Uterus (tissue), 4 donors: ENCODE data around the gene PSMG4. TPM values are rescaled to one million over a fixed set of nuclear protein-coding genes. Genes with fewer than 3 reads are reported as not detected.

Experiments used
- DNase-seq, 2 donors: peaks; one replicate each; pipeline ENCODE4 v3.0.0-alpha.2; 2019 to 2020
- H3K27ac ChIP-seq, 2 donors: fragments of 200-600 bp; sonication (generic); 1 replicate in 1 of 2; 2 replicates in 1 of 2; pipeline ENCODE4 v1.5.1; 2016 to 2018
- H3K27me3 ChIP-seq, 2 donors: fragments of 200-600 bp; sonication (generic); one replicate each; pipeline ENCODE4 v1.5.1; 2018 to 2019; ENCODE audit warnings: control low read depth in 1 of 2
- H3K36me3 ChIP-seq, 2 donors: fragments of 200-600 bp; sonication (generic); one replicate each; pipeline ENCODE4 v1.5.1; 2019; ENCODE audit warnings: control low read depth in 1 of 2
- H3K4me1 ChIP-seq, 2 donors: fragments of 200-600 bp; sonication (generic); one replicate each; pipeline ENCODE4 v1.5.1; 2018 to 2019; ENCODE audit warnings: control low read depth in 1 of 2
- H3K4me3 ChIP-seq, 2 donors: fragments of 200-600 bp; sonication (generic); 1 replicate in 1 of 2; 2 replicates in 1 of 2; pipeline ENCODE4 v1.5.1; 2018 to 2019; ENCODE audit warnings: mild to moderate bottlenecking in 1 of 2
- H3K9me3 ChIP-seq, 2 donors: fragments of 200-600 bp; sonication (generic); one replicate each; pipeline ENCODE4 v1.5.1; 2019; ENCODE audit warnings: control low read depth in 1 of 2
- POLR2A ChIP-seq, 2 donors: fragments of 450-650 bp; IDR thresholded peaks; one replicate each; pipeline ENCODE4 v1.6.1; 2016; ENCODE audit warnings: antibody characterized with exemption in 2 of 2, mild to moderate bottlenecking in 1 of 2, moderate library complexity in 1 of 2
- intact Hi-C: fragments of 100-400 bp; cut with DNase I; formaldehyde crosslinking; loops from one replicate; pipeline ENCODE4 v1.15.1; 2023; ENCODE audit warnings: low total_unique reads
- total RNA-seq, 4 donors: library from RNA; depleted of rRNA in 3 of 4; stranded (reverse); fragments of >200 nt in 3 of 4; gene quantifications; one replicate each; pipeline versions ENCODE4 v1.1.0 to v1.2.4, GENCODE V29; 2014 to 2023
- TF ChIP-seq, protein P1 (sequence below), 4 experiments: fragments of 200-600 bp in 2 of 4; fragments of 450-650 bp in 2 of 4; sonication (generic) in 2 of 4; IDR thresholded peaks; one replicate each; pipeline ENCODE4 v1.5.1; 2016 to 2019; ENCODE audit warnings: antibody characterized with exemption in 4 of 4, mild to moderate bottlenecking in 2 of 4, moderate library complexity in 1 of 4
- donor health status: DM: yes; HTN: yes; CAD: no.

Gene PSMG4
- total RNA-seq, 4 donors from 2014 or later, result 13.1 to 49.4 (median 28.0) TPM

GRCh38 chr6:3230256-3230882, 28.4 kb upstream of the PSMG4 start:
- Histone ChIP-seq H3K4me1 (peaks cover 0 to 19% of the 10 kb centered on the region in 2 donors), H3K27me3 (peaks cover 3 to 31% of the 10 kb centered on the region in 2 donors), H3K9me3 (no peaks in the 10 kb centered on the region), H3K27ac (no peak overlapping the region), H3K4me3 (no peak overlapping the region), H3K36me3 (no peaks in the 10 kb centered on the region)
- intact Hi-C loops, result no loop called here
- no peak for DNase-seq
- TF ChIP-seq, protein P1, sequence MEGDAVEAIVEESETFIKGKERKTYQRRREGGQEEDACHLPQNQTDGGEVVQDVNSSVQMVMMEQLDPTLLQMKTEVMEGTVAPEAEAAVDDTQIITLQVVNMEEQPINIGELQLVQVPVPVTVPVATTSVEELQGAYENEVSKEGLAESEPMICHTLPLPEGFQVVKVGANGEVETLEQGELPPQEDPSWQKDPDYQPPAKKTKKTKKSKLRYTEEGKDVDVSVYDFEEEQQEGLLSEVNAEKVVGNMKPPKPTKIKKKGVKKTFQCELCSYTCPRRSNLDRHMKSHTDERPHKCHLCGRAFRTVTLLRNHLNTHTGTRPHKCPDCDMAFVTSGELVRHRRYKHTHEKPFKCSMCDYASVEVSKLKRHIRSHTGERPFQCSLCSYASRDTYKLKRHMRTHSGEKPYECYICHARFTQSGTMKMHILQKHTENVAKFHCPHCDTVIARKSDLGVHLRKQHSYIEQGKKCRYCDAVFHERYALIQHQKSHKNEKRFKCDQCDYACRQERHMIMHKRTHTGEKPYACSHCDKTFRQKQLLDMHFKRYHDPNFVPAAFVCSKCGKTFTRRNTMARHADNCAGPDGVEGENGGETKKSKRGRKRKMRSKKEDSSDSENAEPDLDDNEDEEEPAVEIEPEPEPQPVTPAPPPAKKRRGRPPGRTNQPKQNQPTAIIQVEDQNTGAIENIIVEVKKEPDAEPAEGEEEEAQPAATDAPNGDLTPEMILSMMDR (IDR thresholded peaks at IDR 0.05), result no peak
- TF ChIP-seq POLR2A (IDR thresholded peaks at IDR 0.05), result no peak

- Histone ChIP-seq H3K27ac (peak overlapping the region; percentile 50 to 65), H3K4me1 (peaks cover 0 to 19% of the 10 kb centered on the region in 2 donors), H3K27me3 (peaks cover 3 to 31% of the 10 kb centered on the region in 2 donors), H3K36me3 (no peaks in the 10 kb centered on the region), H3K9me3 (no peaks in the 10 kb centered on the region), H3K4me3 (peak overlapping the region; percentile 39 to 43)
- no peak for DNase-seq
- no peak for TF ChIP-seq POLR2A (IDR thresholded peaks at IDR 0.05)
- TF ChIP-seq, protein P1 (IDR thresholded peaks at IDR 0.05), result no peak
- intact Hi-C loops, result no loop called here
Measured at GRCh38 chr6:3230900-3231246, 27.9 kb upstream of the PSMG4 start.

DNA sequence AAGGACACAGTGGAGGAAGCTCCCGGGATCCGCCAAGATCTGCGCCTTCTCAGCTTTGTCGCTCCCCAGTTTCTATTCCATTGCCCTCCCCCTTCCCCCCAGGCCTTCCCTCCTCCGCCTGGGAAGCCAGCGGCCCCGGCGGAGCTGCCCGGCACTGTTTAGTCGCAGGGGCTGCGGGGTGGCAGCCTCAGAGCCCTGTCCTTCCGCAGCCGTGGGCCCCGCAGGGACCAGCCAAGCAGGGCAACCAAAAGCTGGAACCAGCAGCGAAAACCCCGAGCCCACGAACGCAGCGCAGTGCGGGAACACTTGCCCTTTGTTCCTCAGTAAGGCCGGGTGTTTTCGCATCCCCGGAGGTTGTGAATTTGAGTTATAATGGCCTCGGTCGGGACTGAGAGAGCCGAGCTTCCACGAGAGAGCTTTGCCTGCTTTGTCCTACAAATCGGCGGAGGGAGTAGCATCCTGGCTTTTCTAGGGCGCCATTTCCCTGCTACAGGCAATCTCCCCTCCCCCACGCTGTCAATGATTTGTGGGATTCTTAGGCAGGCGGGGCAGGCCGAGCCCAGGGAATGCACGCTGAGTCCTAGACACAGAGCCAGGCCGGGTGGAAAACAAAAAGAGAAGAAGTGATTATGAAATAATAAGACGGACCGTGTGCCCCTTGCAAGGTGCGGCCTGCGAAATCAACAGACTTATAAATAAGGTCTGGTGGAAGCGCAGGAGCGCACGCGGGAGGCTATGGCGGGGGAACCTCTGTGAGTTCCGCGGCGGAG, 27.3 kb upstream of the PSMG4 start:
- Histone ChIP-seq H3K36me3 (no peaks in the 10 kb centered on the region), H3K4me3 (peak overlapping the region; percentile 39 to 43), H3K4me1 (peaks cover 0 to 19% of the 10 kb centered on the region in 2 donors), H3K9me3 (no peaks in the 10 kb centered on the region), H3K27ac (peak overlapping the region; percentile 50 to 65), H3K27me3 (peaks cover 3 to 31% of the 10 kb centered on the region in 2 donors)
- intact Hi-C loops, result no loop called here
- peak; percentile 28 to 30 for TF ChIP-seq POLR2A (IDR thresholded peaks at IDR 0.05)
- TF ChIP-seq, protein P1 (IDR thresholded peaks at IDR 0.05), result no peak
- peak; percentile 74 to 83 for DNase-seq

GRCh38 chr6:3232017-3232945, 26.5 kb upstream of the PSMG4 start:
- Histone ChIP-seq H3K4me1 (peaks cover 0 to 12% of the 10 kb centered on the region in 2 donors), H3K4me3 (peak overlapping the region; percentile 39 to 43), H3K9me3 (no peaks in the 10 kb centered on the region), H3K27me3 (peaks cover 3 to 31% of the 10 kb centered on the region in 2 donors), H3K36me3 (no peaks in the 10 kb centered on the region), H3K27ac (peak overlapping the region; percentile 50 to 65)
- TF ChIP-seq, protein P1 (IDR thresholded peaks at IDR 0.05), result no peak
- TF ChIP-seq POLR2A (IDR thresholded peaks at IDR 0.05), result no peak
- intact Hi-C loops, result no loop called here
- DNase-seq, result no peak
